HG03108 (cell line): ENCODE data around the gene SGSM1.

Experiments used
- ATAC-seq: cut with Tn5 transposase; IDR thresholded peaks from one replicate; pipeline ENCODE4 v1.9.1; 2021; ENCODE audit warnings: moderate library complexity; ENCODE audit not compliant: unreplicated experiment

Gene SGSM1

GRCh38 chr22:24803064-24803542 lies 2.9 kb upstream of the SGSM1 start:
- ATAC-seq = no peak

GRCh38 chr22:24806663-24807001 lies 621 bp downstream of the SGSM1 start:
- no peak for ATAC-seq

- no peak for ATAC-seq
Observed at GRCh38 chr22:24807284-24807950, 1.4 kb downstream of the SGSM1 start.

- no peak for ATAC-seq
Observed at GRCh38 chr22:24809331-24809730, 3.3 kb downstream of the SGSM1 start.

- no peak for ATAC-seq
Observed at GRCh38 chr22:24810043-24810749, 4.2 kb downstream of the SGSM1 start.

GRCh38 chr22:24812950-24813775 lies 7.2 kb downstream of the SGSM1 start:
- no peak for ATAC-seq

GRCh38 chr22:24813861-24814770 lies 8.1 kb downstream of the SGSM1 start:
- no peak for ATAC-seq

- ATAC-seq = no peak
Observed at GRCh38 chr22:24816806-24817205, 10.8 kb downstream of the SGSM1 start.

GRCh38 chr22:24819487-24819886 lies 13.5 kb downstream of the SGSM1 start:
- ATAC-seq = no peak

- no peak for ATAC-seq
Observed at GRCh38 chr22:24819911-24820461, 14.0 kb downstream of the SGSM1 start.

- no peak for ATAC-seq
Observed at GRCh38 chr22:24822471-24822870, 16.5 kb downstream of the SGSM1 start.

- no peak for ATAC-seq
Observed at GRCh38 chr22:24823787-24824186, 17.8 kb downstream of the SGSM1 start.

- no peak for ATAC-seq
Observed at GRCh38 chr22:24824250-24824649, 18.2 kb downstream of the SGSM1 start.

GRCh38 chr22:24824915-24825314 lies 18.9 kb downstream of the SGSM1 start:
- no peak for ATAC-seq

GRCh38 chr22:24826710-24827285 lies 20.8 kb downstream of the SGSM1 start:
- no peak for ATAC-seq

- ATAC-seq = no peak
Observed at GRCh38 chr22:24827296-24827695, 21.3 kb downstream of the SGSM1 start.

- no peak for ATAC-seq
Observed at GRCh38 chr22:24830205-24830979, 24.4 kb downstream of the SGSM1 start.

GRCh38 chr22:24831687-24832086 lies 25.7 kb downstream of the SGSM1 start:
- no peak for ATAC-seq

- no peak for ATAC-seq
Observed at GRCh38 chr22:24833881-24834495, 28.0 kb downstream of the SGSM1 start.
